ENCODE data around the gene CLCNKA. TPM values are rescaled to one million over a fixed set of nuclear protein-coding genes. Genes with fewer than 3 reads are reported as not detected.
"Not testable (repeated sequence)": the region's sequence is repeated elsewhere in the genome, so short reads cannot be mapped to it uniquely, and the experiment has no call there.

Gene CLCNKA
- total RNA-seq, 1 experiment from 2014 or later = not detected

DNA sequence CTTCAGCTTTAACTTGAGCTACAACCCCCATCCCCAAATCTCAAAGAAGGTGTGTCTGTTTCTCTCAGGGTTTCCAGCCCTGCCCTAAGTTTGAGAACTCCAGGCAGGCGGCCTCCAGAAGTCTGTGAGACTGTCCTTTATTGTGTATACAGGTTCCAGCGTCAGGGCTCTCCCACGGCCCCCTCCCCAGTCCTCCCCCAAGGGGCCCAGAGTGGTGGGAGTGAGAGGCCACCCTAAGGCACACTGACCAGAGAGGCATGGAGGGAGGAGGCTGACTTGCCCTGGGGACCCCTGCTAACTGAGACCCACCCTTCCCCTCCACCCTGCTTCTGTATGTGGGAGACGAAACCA is 8.0 kb upstream of the CLCNKA start:
- in situ Hi-C loops (cut with HindIII; ENCODE audit: low pct_unique_long_range_greater_than_20kb, low sequenced_read_pairs) = no loop called here
- DNase-seq (ENCODE audit: low read depth, low spot score) = no peak

DNA sequence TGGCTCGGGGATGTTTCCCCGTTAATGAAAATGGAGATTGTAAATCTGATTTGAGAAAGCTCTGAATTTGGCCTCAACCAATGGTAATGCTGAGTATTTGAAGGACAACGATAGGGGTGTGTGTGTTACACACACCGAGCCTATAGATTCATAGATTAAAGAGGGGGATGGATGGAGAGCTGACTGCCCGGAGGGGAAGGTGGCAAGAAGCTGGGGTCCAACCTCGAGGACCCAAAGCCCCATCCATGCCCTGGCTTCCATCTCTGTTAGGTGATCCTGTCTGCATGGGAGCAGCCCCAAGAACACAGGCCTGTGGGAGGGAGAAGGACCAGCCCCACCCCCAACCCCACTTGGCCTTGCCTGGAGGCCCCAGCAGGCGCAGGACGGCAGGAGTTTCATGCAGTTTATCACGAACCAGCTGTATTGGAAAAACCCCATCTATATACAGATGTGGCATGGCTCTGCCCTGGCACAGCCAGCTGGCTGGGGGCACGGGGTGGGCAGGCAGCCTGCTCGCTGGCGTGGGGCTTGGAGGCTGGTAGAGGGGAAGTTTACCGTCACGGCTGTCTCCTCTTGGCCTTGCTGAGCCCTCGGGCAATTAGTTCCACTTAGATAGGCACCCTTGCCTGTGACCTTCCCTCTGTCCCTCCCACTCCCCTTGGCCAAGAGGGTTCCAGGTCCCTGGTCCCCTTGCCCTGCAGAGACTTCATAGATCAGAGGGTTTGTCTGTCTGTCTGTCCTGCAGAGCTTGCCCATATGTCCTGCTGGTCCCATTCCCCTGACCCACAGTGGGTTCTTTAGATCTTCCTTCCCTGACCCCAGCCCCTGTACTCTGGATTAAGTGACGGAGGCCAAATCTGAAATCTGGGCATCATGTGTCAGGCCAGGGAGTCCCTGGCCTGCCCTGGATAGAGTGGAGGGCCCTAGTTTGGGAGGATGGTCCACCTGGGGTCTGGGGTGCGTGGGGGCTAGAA is 7.0 kb upstream of the CLCNKA start:
- in situ Hi-C loops (cut with HindIII; ENCODE audit: low pct_unique_long_range_greater_than_20kb, low sequenced_read_pairs) = no loop called here
- no peak for DNase-seq (ENCODE audit: low read depth, low spot score)

DNA sequence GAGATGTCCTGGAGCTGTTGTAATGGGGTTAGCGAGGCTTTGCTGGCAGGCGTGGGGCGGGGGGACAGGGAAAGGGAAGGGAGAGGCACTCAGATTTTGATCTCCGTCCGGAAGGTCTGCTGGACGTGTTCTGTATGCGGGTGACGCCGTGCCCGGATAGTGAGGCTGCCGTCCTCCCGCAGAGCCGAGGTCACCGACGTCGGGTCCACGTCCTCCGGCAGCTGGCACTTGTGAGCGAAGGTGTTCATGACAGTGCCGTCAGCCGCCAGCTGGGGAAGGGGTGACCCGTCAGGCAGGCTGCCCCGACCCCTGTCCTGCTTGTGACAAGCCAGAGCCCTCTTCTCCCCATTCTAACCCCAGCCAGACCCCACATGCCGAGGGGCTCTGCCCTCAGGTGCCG is 6.3 kb upstream of the CLCNKA start:
- DNase-seq (ENCODE audit: low read depth, low spot score) = no peak
- in situ Hi-C loops (cut with HindIII; ENCODE audit: low pct_unique_long_range_greater_than_20kb, low sequenced_read_pairs) = no loop called here

DNA sequence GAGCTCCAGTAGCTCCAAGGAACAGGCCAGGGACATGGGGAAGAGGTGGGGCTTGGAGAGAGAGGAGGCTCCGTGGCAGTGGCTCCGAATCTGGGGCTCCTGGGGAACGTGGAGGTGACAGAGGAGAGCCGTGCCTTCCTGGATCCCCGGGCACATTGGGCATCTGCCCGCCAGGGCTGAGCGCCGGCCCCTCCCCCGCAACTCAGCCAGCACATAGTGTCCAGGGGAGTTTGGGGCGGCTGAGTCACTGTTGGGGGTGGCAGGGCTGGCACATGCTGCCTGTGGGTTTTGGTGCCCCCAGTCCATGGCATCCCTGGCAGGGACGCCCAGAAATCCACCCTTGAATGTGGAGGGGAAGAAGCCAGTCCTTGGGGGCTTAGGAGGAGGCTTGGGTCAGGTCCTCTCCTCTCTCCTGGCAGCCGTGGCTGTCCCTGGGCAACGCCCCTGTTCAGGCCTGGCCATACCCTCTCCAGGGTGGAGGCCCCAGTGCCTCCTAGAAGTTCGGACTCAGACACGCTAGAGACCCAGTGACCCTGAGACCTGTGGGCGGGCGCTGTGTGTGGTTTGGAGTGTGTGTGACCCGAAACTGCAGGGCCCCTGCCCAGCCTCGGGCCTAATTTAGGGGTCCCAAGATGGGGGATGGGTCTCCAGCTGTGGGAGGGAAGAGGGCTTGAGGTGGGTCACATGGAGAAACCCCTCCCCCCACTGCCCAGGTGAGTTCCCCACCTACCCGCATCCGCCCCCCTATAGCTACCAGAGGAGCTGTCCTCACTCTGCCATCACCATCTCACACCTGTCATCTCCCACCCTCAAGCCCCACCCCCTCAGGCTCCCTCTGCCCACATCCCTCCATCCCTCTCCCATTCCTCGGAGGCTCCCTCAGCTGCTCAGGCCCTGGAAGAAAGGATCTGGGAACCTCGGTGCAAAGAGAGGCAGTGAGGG is 5.6 kb upstream of the CLCNKA start:
- in situ Hi-C loops (cut with HindIII; ENCODE audit: low pct_unique_long_range_greater_than_20kb, low sequenced_read_pairs) = no loop called here

DNA sequence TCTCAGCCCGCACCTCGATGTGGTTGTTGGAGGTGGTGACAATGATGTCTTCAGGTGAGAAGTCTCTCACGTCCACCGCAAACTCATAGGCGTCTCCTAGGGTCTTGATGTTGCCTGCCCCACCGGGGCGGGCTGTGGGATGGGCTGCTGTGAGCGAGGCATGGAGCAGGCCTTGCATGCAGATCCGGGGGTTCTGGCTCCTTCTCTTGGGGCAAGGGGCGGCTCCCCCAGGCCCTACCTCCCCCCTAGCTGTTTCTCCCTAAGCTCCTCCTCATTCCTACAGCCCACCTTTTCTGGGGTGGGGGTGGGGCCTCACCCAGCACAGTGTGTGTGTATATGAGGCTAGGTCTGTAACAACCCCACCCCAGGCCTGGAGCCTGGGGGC is 4.8 kb upstream of the CLCNKA start:
- no peak for DNase-seq (ENCODE audit: low read depth, low spot score)
- in situ Hi-C loops (cut with HindIII; ENCODE audit: low pct_unique_long_range_greater_than_20kb, low sequenced_read_pairs) = no loop called here

More for the DNA sequence above, 5.6 kb upstream of the CLCNKA start:
- no peak for DNase-seq (ENCODE audit: low read depth, low spot score)

DNA sequence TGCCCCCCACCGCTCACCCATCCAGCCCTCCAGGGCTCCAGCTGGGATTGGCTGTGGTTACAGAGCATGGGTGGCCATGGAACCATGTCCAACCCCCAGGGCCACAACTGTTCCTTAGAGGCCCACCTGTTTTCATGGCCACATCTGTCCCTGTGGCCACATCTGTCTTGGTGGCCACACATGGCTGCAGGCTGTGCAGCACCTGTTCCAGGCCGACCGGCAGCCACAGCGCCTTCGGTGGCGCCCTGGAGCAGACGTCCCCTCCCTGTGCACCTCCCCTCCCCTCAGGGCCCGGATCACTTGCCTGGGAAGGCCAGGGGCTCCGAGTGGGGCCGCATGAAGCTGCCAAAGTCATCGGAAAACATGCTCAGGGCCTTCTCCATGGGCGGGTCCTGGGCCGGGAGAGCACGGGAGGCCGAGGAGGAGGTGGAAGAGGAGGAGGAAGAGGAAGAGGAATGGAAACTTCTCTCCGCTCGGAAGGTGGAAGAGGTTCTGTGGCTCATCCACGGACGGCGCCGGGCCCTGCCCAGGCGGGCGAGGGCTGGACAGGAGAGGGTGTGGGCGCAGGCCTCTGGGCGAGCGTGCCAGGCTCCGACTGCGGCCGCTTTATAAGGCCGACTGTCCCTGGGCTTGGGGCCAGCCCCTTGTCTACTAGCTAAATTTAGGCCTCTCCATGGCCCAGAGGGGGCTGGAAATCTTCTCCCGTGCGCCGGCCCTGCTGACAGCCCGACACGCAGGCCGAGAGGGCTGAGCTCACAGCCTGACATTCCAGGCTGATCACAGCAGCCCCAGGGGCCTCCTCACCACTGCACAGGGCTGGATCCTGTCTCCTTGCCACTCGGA is 4.2 kb upstream of the CLCNKA start, which contains the start of gene HSPB7:
Gene HSPB7 (minus strand): TSS at position 583 of the 843 bp plus-strand sequence. CDS start 80 bp downstream, at position 503.
- no peak for DNase-seq (ENCODE audit: low read depth, low spot score)
- in situ Hi-C loops (cut with HindIII; ENCODE audit: low pct_unique_long_range_greater_than_20kb, low sequenced_read_pairs) = no loop called here

DNA sequence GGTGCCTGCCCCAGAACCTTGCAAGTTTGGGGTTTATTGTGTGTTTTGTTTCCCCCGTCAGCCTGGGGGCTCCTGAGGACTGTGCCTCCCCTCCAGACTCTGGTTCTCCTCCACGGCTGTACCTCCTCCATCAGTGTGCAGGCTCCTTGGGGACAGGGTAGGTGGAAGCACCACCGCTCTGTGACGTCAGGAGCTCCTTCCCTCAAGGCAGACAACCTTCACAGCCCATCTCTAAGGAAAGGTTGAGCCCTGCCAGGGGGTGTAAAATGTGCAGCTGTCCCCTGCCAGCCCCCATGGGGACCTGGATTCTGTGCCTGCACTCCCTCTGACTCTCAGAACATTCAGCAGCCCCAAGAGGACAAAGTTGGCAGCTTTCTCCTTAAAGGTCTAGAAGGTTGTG is 3.5 kb upstream of the CLCNKA start:
- no peak for DNase-seq (ENCODE audit: low read depth, low spot score)
- in situ Hi-C loops (cut with HindIII; ENCODE audit: low pct_unique_long_range_greater_than_20kb, low sequenced_read_pairs) = no loop called here

DNA sequence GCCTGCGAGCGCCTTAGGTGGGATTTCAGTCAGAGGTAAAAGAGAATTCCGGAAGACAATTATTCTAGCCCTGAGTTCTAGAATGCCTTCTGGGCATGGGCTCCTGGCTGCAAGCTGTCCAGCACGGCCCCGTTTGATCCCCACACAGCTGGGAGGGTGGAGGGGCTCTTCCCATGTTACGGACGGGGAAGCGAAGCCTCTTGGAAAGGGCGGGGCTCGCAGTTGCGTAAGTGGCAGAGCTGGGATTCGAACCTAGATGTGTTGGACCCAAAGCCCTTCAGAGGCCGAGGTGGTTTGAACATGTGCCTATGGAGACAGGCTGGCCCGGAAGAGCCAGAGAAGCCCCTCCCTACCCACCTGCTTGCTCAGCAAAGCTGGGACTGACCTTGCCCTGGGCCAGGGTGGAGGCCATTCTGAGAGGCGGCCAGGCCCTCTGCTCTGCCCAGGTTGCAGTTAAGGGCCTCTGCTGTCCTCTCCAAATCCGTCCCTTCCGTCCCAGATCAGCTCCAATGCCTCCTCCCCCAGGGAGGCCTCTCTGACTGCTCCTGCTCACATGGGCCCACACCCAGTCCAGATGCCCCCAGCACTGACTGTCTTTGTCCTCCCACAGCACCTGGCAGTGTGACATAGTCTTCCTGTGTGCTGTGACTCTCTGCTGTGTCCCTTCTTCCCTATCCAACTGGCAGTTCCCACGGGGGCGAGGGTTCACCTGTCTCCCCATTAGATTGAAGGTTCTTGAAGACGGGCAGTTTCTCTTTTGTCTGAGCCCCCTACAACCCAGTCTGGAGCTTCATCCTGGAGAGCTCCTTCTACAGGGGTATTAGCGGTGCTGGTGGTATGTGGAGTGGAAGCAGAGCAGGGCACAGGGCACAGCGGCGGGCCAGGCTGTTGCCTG is 2.8 kb upstream of the CLCNKA start:
- no peak for DNase-seq (ENCODE audit: low read depth, low spot score)
- in situ Hi-C loops (cut with HindIII; ENCODE audit: low pct_unique_long_range_greater_than_20kb, low sequenced_read_pairs) = no loop called here

DNA sequence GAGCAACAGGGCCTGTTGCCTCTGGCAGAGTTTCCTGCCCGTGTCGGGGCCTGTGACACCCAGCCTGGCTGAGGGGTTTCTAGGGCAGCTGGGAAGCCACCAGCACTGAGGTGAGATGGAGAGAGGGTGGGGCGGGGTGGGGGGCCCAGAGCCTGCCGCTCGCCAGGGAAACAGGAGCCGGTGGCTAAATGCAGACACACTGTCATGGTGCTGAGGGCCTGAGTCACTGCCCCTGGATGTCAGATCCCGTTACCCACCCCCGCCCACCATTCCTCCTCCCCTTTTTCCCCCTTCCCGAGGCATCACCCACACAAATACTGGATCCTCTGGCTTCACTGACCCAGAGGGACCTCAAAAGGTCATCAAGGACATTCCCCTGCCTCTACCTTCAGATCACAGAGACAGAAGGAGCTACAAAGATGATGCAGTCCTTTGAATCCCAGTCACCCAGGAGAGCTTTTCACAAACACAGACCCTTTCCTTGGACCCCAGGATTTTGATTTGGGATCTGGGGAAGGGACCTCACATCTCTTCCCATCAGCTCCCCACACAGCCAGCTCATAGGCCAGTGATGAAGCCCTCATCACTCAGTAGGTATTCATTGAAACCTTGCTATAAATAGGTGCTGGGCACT is 2.1 kb upstream of the CLCNKA start:
- in situ Hi-C loops (cut with HindIII; ENCODE audit: low pct_unique_long_range_greater_than_20kb, low sequenced_read_pairs) = no loop called here
- DNase-seq (ENCODE audit: low read depth, low spot score) = no peak

DNA sequence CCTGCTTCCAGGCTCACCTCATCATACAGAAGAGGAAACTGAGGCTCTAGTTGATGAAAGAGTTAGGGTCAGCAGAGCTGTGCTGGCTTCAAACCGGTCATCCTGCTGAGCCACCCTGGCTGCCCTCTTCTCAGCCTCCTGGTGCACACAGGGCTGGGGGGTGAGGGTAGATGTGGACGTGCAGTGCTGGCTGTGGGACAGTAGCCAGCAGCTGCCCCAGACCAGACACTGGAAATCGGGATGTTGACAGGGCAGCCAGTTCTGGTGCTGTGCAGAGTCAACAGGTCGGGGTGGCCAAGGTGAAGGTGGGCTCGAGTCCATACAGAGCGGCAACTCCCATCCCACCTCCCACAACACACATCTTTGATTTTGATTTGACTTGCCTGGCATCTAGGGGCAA is 1.5 kb upstream of the CLCNKA start:
- no peak for DNase-seq (ENCODE audit: low read depth, low spot score)
- in situ Hi-C loops (cut with HindIII; ENCODE audit: low pct_unique_long_range_greater_than_20kb, low sequenced_read_pairs) = no loop called here

DNA sequence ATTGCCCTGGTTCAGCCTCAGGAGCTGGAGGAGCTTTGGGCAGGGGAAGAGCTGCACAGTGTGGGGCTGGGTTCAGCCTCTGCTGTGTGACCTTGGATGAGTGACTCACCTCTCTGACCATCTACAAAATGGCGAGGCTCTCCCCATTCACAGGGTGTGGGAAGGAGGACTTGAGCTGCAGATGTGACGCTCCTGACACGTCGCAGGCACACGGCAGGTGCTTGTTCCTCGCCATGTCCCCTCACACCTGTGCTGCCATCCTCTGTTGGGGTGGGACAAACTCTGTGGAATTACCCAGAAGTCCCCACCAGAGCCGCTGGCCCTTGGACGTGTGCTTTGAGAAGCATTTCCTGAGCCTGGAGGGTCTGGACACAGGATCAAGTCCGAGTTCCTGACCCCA is 958 bp upstream of the CLCNKA start:
- DNase-seq (ENCODE audit: low read depth, low spot score); in situ Hi-C loops (cut with HindIII; ENCODE audit: low pct_unique_long_range_greater_than_20kb, low sequenced_read_pairs): not testable (repeated sequence)

DNA sequence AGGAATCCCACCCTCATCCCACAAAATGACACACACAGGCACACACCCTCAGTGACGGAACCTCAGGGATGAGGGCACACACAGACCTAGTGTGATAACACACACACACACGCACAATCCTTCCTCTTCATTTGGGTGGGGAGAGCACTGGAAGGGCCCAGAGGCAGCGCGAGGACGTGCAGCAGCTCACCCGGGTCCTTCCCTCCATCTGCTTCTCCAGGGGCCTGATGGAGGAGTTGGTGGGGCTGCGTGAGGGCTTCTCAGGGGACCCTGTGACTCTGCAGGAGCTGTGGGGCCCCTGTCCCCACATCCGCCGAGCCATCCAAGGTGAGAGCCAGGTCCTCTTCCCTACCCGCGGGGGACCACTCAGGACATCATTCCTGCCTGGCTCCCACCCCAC is 557 bp downstream of the CLCNKA start:
- DNase-seq (ENCODE audit: low read depth, low spot score) = no peak
- in situ Hi-C loops (cut with HindIII; ENCODE audit: low pct_unique_long_range_greater_than_20kb, low sequenced_read_pairs) = no loop called here

DNA sequence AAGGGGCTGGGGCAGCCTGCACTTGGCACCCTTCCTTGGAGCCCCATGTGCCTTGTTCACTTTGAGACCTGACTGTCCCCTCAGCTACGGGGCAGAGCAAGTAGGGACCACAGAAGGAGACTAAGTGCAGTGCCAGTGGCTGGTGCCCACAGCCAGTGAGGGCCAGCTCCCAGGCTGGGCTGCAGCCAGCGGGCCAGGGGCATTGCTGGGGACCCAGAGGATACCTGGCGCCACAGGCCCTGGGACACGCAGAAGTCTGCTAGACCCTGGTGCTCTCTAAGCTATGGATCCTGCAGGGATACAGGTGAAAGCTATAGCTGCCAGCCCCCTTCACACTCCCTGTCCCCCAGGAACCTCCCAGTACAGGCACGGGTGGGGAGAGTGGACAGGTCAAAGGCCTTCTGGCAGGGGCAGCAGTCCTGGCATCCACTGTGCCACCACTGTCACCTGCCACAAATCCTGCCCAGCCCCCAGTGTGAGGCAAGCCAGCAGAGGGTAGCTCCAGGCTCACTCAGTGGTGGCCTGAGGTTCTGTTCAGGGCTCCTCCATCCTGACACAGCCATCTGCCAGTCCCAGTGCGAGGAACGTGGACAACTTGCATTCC is 1.3 kb downstream of the CLCNKA start:
- in situ Hi-C loops (cut with HindIII; ENCODE audit: low pct_unique_long_range_greater_than_20kb, low sequenced_read_pairs) = no loop called here

DNA sequence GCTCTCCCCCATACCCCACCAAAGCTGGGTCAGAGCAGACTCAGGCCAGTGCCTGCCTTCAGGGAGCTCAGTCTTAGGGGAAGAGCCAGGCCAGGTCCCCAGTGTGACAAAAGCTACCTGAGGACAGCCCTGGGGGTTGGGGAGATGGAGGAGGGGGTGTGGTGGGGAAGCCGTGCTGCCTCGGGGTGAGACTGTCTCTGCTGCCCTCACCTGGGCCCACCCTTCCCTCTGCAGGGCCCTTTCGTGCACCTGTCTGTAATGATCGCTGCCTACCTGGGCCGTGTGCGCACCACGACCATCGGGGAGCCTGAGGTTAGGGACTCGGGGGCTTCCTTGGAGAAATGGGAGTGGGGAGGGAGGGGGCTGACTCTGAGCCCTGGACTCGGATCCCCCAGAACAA is 4.5 kb downstream of the CLCNKA start:
- in situ Hi-C loops (cut with HindIII; ENCODE audit: low pct_unique_long_range_greater_than_20kb, low sequenced_read_pairs); DNase-seq (ENCODE audit: low read depth, low spot score): not testable (repeated sequence)

More for the DNA sequence above, 1.3 kb downstream of the CLCNKA start:
- no peak for DNase-seq (ENCODE audit: low read depth, low spot score)

DNA sequence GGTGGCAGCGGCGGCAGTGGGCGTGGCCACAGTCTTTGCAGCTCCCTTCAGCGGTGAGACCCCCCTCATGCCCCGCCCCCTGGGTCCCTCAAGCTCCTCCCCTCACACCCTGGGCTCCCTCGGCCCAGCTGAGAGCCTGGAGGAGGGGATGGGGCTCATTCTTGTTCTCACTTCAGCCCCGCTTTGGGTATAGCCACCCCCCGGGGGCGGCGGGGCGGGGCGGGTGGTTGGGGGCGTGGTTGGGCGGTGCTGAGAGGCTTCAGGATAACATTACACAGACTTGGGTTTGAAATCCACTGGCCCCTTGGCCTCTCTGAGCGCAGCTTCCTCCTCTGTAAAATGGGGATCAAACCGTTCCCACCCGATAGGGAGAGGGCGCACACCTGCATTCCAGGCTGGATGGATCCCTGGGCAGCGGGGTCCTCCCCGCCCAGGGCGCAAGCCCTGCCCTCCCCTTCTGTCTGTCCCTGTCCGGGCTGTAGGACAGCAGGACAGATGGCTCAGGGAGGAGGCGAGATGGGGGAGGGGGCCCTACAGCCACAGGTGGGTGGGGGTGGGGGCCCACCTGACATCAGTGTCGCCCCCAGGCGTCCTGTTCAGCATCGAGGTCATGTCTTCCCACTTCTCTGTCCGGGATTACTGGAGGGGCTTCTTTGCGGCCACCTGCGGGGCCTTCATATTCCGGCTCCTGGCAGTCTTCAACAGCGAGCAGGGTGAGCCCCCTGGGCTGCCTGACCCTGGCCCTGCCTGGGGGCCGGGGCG is 5.1 kb downstream of the CLCNKA start:
- in situ Hi-C loops (cut with HindIII; ENCODE audit: low pct_unique_long_range_greater_than_20kb, low sequenced_read_pairs) = no loop called here
- peak; percentile 15 for DNase-seq (ENCODE audit: low read depth, low spot score)

Data from SK-MEL-5 (cell line).